Omental fat pad (tissue), 4 donors: ENCODE data around the gene FMNL1. TPM values are rescaled to one million over a fixed set of nuclear protein-coding genes. Genes with fewer than 3 reads are reported as not detected.
"Not testable (repeated sequence)": the region's sequence is repeated elsewhere in the genome, so short reads cannot be mapped to it uniquely, and the experiment has no call there.

Experiments
- ATAC-seq: fragments of 150-250 bp; one replicate; pipeline ENCODE4 v1.9.1; 2016; ENCODE audit warnings: mild to moderate bottlenecking, moderate library complexity; ENCODE audit not compliant: low FRiP score
- DNase-seq: peaks from one replicate; pipeline ENCODE4 v3.0.0-alpha.2; 2019; ENCODE audit warnings: low spot score
- CTCF ChIP-seq, 3 donors: fragments of 450-650 bp; IDR thresholded peaks; one replicate each; pipeline ENCODE4 v1.5.1; 2016 to 2017; ENCODE audit warnings: antibody characterized with exemption in 3 of 3, mild to moderate bottlenecking in 3 of 3, moderate library complexity in 2 of 3
- total RNA-seq, 4 donors: library from RNA; depleted of rRNA; stranded (reverse); fragments of >200 nt; gene quantifications; one replicate each; pipeline ENCODE4 v1.1.0, GENCODE V29; 2016

FMNL1 gene
- total RNA-seq, 4 donors from 2014 or later = 19.7 to 56.4 (median 38.8) TPM

- DNase-seq = no peak
- ATAC-seq = no peak
- no peak for TF ChIP-seq CTCF (IDR thresholded peaks at IDR 0.05)
Measured at GRCh38 chr17:45200701-45201100, 21.0 kb upstream of the FMNL1 start.

GRCh38 chr17:45201457-45201856 lies 20.2 kb upstream of the FMNL1 start:
- no peak for ATAC-seq
- DNase-seq = no peak
- TF ChIP-seq CTCF (IDR thresholded peaks at IDR 0.05) = no peak

GRCh38 chr17:45201880-45202279 lies 19.8 kb upstream of the FMNL1 start:
- not testable (repeated sequence) for ATAC-seq, DNase-seq

GRCh38 chr17:45218895-45219661 lies 2.6 kb upstream of the FMNL1 start:
- TF ChIP-seq CTCF (IDR thresholded peaks at IDR 0.05) = peak in 2 of 3 donors; percentile 93 to 98
- ATAC-seq (peak; percentile 80), DNase-seq (peak; percentile 100)

GRCh38 chr17:45220079-45220478 lies 1.6 kb upstream of the FMNL1 start:
- TF ChIP-seq CTCF (IDR thresholded peaks at IDR 0.05) = no peak
- ATAC-seq (no peak), DNase-seq (no peak)

GRCh38 chr17:45222014-45222288 lies 266 bp downstream of the FMNL1 start:
- no peak for TF ChIP-seq CTCF (IDR thresholded peaks at IDR 0.05)
- ATAC-seq = no peak
- no peak for DNase-seq

GRCh38 chr17:45222289-45222995 lies 757 bp downstream of the FMNL1 start:
- no peak for TF ChIP-seq CTCF (IDR thresholded peaks at IDR 0.05)
- no peak for ATAC-seq

More at GRCh38 chr17:45222289-45222995, 757 bp downstream of the FMNL1 start:
- no peak for DNase-seq
